MM.1S (cell line): ENCODE data around the gene TUBGCP6.

Experiments used
- DNase-seq: peaks from one replicate; pipeline ENCODE4 v3.0.0-alpha.2; 2015
- H2AFZ ChIP-seq: fragments of 300-600 bp; sonication (generic); 2 replicates; pipeline ENCODE4 v1.6.0; 2016; ENCODE audit warnings: antibody characterized with exemption, low read length
- H3F3A ChIP-seq: fragments of 300-600 bp; sonication (generic); 2 replicates; pipeline ENCODE4 v1.6.1; 2016; ENCODE audit warnings: mild to moderate bottlenecking, antibody characterized with exemption, low read length, moderate library complexity, mixed read lengths; ENCODE audit not compliant: insufficient read depth
- H3K27ac ChIP-seq: fragments of 300-600 bp; sonication (generic); 2 replicates; pipeline ENCODE4 v1.5.1; 2016; ENCODE audit warnings: mild to moderate bottlenecking, low read length
- H3K27me3 ChIP-seq: fragments of 300-600 bp; sonication (generic); replicated peaks from 2 replicates; pipeline ENCODE4 v1.6.0; 2016; ENCODE audit warnings: low read length; ENCODE audit not compliant: insufficient read depth
- H3K36me3 ChIP-seq: fragments of 300-600 bp; sonication (generic); replicated peaks from 2 replicates; pipeline ENCODE4 v1.6.1; 2016; ENCODE audit warnings: mild to moderate bottlenecking, low read length, mixed read lengths; ENCODE audit not compliant: insufficient read depth
- H3K4me1 ChIP-seq: fragments of 300-600 bp; sonication (generic); 2 replicates; pipeline ENCODE4 v1.6.1; 2016; ENCODE audit warnings: low read length, mixed read lengths
- H3K4me2 ChIP-seq: fragments of 300-600 bp; sonication (generic); 2 replicates; pipeline ENCODE4 v1.6.0; 2016; ENCODE audit warnings: low read depth, low read length
- H3K4me3 ChIP-seq: fragments of 300-600 bp; sonication (generic); 2 replicates; pipeline ENCODE4 v1.5.1; 2016; ENCODE audit warnings: low read length, mixed read lengths
- H3K79me2 ChIP-seq: fragments of 300-600 bp; sonication (generic); 2 replicates; pipeline ENCODE4 v1.6.1; 2016; ENCODE audit warnings: mixed run types, low read length, mixed read lengths
- H3K9ac ChIP-seq: fragments of 300-600 bp; sonication (generic); 2 replicates; pipeline ENCODE4 v1.6.1; 2016; ENCODE audit warnings: low read length, mixed read lengths
- H3K9me2 ChIP-seq: fragments of 300-600 bp; sonication (generic); replicated peaks from 2 replicates; pipeline ENCODE4 v1.6.1; 2016; ENCODE audit warnings: mild to moderate bottlenecking, low read length, mixed read lengths; ENCODE audit not compliant: insufficient read depth
- H3K9me3 ChIP-seq: fragments of 300-600 bp; sonication (generic); replicated peaks from 2 replicates; pipeline ENCODE4 v1.6.1; 2016; ENCODE audit warnings: mild to moderate bottlenecking, low read length, mixed read lengths; ENCODE audit not compliant: insufficient read depth
- H4K20me1 ChIP-seq: fragments of 300-600 bp; sonication (generic); 2 replicates; pipeline ENCODE4 v1.6.1; 2016; ENCODE audit warnings: mild to moderate bottlenecking, low read length, moderate library complexity, mixed read lengths; ENCODE audit not compliant: insufficient read depth
- CTCF ChIP-seq: fragments of 300-600 bp; sonication (generic); IDR thresholded peaks from 2 replicates; pipeline ENCODE4 v1.5.1; 2016; ENCODE audit warnings: antibody characterized with exemption, low read length, mixed read lengths
- EZH2 ChIP-seq: fragments of 300-600 bp; sonication (generic); optimal IDR thresholded peaks from 2 replicates; pipeline ENCODE3; 2017; ENCODE audit warnings: low read depth, mild to moderate bottlenecking, antibody characterized with exemption, low read length, mixed read lengths
- EZH2phosphoT487 ChIP-seq: fragments of 300-600 bp; sonication (generic); IDR thresholded peaks from 2 replicates; pipeline ENCODE4 v1.6.1; 2018; ENCODE audit warnings: antibody characterized with exemption, low read length

The TUBGCP6 gene

GRCh38 chr22:50210378-50211139 is 34.3 kb downstream of the TUBGCP6 start:
- Histone ChIP-seq H3K27me3 (no peaks in the 10 kb centered on the region), H3F3A (no peaks in the 10 kb centered on the region), H3K9ac (no peak overlapping the region), H4K20me1 (no peaks in the 10 kb centered on the region), H3K4me3 (no peak overlapping the region), H2AFZ (no peak overlapping the region), H3K27ac (no peak overlapping the region), H3K9me2 (no peaks in the 10 kb centered on the region), H3K4me2 (no peak overlapping the region), H3K9me3 (no peaks in the 10 kb centered on the region), H3K4me1 (no peaks in the 10 kb centered on the region), H3K36me3 (no peaks in the 10 kb centered on the region; the same call in 1 of the 2 replicates), H3K79me2 (peaks cover 20% of the 10 kb centered on the region)
- no peak for DNase-seq
- no peak for TF ChIP-seq CTCF
- TF ChIP-seq EZH2: no peak
- no peak for TF ChIP-seq EZH2phosphoT487

- Histone ChIP-seq H4K20me1 (no peaks in the 10 kb centered on the region), H3K4me3 (no peak overlapping the region), H3K36me3 (no peaks in the 10 kb centered on the region; the same call in 1 of the 2 replicates)
Observed at GRCh38 chr22:50209893-50210292, 34.9 kb downstream of the TUBGCP6 start.

DNA sequence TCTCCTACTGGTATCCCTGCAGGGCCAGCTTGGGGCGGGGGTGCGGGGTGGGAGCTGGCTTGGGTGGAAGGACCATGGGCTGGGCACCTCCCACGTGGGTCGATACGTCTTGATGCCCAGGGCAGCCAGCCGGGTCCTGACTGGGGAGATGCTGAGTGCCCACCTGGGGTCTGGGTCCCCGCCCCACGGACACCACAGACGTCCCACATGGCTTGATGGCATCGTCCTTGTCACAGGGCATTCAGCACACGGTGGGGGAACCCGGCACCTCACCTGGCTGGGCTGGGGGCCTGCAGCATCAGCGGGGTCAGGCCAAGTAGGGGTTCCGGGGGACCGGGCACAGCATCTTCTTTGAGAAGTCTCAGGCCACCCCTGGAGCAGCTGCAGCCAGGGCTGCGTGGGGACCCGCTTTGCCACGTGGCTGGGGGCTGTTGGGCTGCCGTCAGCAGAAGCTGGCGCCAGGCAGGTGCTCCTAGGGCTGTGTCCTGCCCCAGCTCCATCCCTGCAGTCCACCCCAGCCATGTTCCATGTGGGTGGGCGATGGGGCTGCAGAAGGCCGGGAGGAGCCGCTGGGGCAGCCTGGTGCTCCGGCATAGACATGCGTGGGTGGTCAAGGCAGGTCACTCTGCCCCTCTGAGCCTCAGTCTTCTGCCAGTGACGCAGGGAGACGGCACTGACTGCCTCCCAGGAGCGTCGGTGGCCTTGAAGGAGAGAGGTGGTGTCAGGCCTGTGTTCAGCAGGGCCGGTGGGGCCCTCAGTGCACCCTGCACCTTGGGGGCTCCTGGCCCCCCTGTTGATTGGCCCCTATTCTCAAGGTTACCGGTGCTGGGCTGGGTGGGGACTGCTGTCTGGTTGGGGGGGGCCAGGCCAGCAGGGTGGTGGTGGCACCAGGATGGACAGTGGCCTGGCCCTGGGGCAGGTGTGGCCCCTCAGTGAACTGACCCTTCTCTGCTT is 35.6 kb downstream of the TUBGCP6 start:
- H3F3A ChIP-seq: no peaks in the 10 kb centered on the region
- no peaks in the 10 kb centered on the region for H3K9me3 ChIP-seq
- no peak overlapping the region for H3K4me2 ChIP-seq
- no peak overlapping the region for H3K9ac ChIP-seq
- H3K9me2 ChIP-seq: no peaks in the 10 kb centered on the region
- no peak for DNase-seq
- no peaks in the 10 kb centered on the region; the same call in 1 of the 2 replicates for H3K36me3 ChIP-seq
- no peak overlapping the region for H3K4me3 ChIP-seq
- H3K27ac ChIP-seq: no peak overlapping the region
- no peaks in the 10 kb centered on the region for H3K27me3 ChIP-seq
- H4K20me1 ChIP-seq: no peaks in the 10 kb centered on the region
- H3K4me1 ChIP-seq: no peaks in the 10 kb centered on the region
- TF ChIP-seq EZH2phosphoT487 (no peak), CTCF (no peak), EZH2 (no peak)
- peaks cover 12% of the 10 kb centered on the region for H3K79me2 ChIP-seq
- no peak overlapping the region for H2AFZ ChIP-seq

More at GRCh38 chr22:50209893-50210292, 34.9 kb downstream of the TUBGCP6 start:
- Histone ChIP-seq H2AFZ (no peak overlapping the region), H3K9me3 (no peaks in the 10 kb centered on the region), H3K9me2 (no peaks in the 10 kb centered on the region), H3K27ac (no peak overlapping the region), H3K9ac (no peak overlapping the region), H3F3A (no peaks in the 10 kb centered on the region), H3K79me2 (peaks cover 16% of the 10 kb centered on the region), H3K4me2 (no peak overlapping the region), H3K4me1 (no peaks in the 10 kb centered on the region), H3K27me3 (no peaks in the 10 kb centered on the region)
- peak; percentile 67 for DNase-seq
- no peak for TF ChIP-seq EZH2
- TF ChIP-seq CTCF: peak; percentile 88
